ENCODE results near the gene ZNF382.

The ZNF382 gene

DNA sequence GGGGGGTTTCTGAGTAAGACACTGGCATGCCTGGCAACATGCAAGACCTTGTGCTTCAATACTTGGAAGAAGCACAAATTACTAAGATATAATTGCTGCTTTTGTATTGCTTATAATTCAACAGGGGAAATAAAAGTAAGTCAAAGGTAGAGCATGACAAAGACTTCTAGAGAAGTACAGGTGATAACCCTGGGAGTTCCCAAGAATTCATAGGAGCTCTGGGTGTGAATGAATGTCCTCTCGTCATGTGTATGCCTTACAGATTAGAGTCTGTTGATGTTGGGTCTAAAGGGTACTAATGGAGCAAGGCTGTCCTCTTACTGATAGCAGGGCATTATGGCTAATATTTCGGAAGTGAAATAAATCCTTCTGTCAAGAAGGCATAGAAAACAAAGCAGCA, 69.1 kb downstream of the ZNF382 start:
- FAIRE-seq (no peak), DNase-seq (ENCODE audit: insufficient read length, low spot score) (no peak)

DNA sequence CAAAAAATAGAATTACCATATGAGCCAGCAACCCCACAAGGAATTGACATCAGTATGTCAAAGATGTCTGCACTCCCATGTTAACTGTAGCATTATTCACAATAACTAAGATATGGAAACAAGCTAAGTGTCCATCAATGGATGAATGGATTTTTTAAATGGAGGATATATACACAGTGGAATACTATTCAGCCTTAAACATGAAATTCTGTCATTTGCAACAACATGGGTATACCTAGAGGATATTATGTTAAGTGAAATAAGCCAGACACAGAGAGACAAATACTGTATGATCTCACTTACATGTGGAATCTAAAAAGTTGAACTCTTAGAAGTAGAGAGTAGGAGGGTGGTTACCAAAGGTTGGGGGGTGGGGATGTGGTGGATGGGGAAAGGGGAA, 74.3 kb downstream of the ZNF382 start:
- FAIRE-seq: peak; percentile 23
- DNase-seq (ENCODE audit: insufficient read length, low spot score): no peak

Measured in HTR-8/SVneo (cell line).